Stimulated activated naive CD8-positive, alpha-beta T cell treated with anti-CD3 and anti-CD28 coated beads, Interleukin-15, Interleukin-2, amounts not matched to agents 100 ng/mL and 50 ng/mL, for 24 hours (primary cell): ENCODE data around the gene GAD2.
A peak's percentile ranks its signal among the peaks of the same experiment; 100 is the strongest.

Experiments used
- H3K27ac Mint-ChIP-seq: one replicate; pipeline ENCODE4 v1.8.0; 2021; ENCODE audit warnings: mild to moderate bottlenecking, mixed read lengths
- H3K27me3 Mint-ChIP-seq: one replicate; pipeline ENCODE4 v1.8.0; 2021; ENCODE audit warnings: mixed read lengths
- H3K36me3 Mint-ChIP-seq: one replicate; pipeline ENCODE4 v1.8.0; 2021; ENCODE audit warnings: low read depth, mixed read lengths
- H3K4me1 Mint-ChIP-seq: one replicate; pipeline ENCODE4 v1.8.0; 2021; ENCODE audit warnings: low read depth, mixed read lengths
- H3K4me3 Mint-ChIP-seq: one replicate; pipeline ENCODE4 v1.8.0; 2021; ENCODE audit warnings: mild to moderate bottlenecking, mixed read lengths
- H3K9me3 Mint-ChIP-seq: one replicate; pipeline ENCODE4 v1.8.0; 2021; ENCODE audit warnings: mixed read lengths

The GAD2 gene

DNA sequence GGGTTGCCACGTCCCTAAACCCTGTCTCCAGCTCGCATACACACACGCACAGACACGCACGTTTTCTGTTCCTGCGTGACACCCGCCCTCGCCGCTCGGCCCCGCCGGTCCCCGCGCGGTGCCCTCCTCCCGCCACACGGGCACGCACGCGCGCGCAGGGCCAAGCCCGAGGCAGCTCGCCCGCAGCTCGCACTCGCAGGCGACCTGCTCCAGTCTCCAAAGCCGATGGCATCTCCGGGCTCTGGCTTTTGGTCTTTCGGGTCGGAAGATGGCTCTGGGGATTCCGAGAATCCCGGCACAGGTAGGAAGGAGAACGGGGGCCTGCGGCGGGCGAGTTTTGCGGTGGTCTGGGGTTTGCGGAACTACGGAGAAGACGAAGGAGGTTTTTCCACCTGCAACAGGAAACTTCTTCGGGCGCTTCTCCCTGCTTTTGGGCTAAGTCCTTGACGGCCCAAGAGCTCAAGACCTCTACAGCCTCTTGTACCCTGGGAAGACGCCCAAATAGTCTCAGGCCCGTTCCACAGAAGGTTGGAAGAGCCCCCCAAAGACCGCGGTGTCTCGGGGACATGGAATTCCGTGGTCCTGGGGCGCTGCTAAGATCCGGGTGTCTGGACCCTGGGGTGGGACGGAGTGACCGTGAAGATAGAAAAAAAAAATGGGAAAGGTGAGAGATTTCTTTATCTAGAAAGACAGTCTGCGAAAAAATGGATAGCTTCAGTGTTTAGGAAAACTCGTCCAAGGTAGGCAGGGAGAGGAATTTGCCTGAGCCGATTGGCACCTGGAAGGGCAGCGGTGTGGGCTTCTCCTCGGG is at the start of gene GAD2:
Gene GAD2 (plus strand): TSS at position 190 of the 811 bp plus-strand sequence. CDS start 36 bp downstream, at position 226.
- Mint-ChIP-seq H3K9me3 (no peaks in the 10 kb centered on the region), H3K27ac (no peak within 1 kb of the TSS), H3K4me1 (peaks cover 34% of the 10 kb centered on the region), H3K36me3 (no peaks in the 10 kb centered on the region), H3K4me3 (peak within 1 kb of the TSS; percentile 70), H3K27me3 (peaks cover 95% of the 10 kb centered on the region)

DNA sequence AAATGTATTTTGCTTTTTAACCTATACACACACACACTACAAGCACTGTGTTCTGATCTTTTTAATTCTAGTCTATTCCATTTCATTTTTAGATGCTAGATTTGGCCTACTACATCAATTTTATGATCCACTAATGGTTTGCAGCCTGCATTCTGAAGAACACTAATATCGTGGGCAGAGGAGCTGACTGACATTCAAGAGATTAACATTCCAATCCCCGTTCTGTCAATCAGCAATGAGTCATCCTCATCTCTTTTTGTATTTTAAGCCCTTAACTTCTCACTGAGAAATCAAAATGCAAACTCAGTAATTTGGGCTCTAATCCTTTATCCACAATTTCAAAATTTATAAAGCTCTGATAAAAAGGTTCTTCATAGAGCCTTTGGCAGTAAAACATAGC is 47.1 kb upstream of the GAD2 start:
- Mint-ChIP-seq H3K27ac (no peak overlapping the region), H3K36me3 (no peaks in the 10 kb centered on the region), H3K27me3 (peaks cover 19% of the 10 kb centered on the region), H3K4me1 (no peaks in the 10 kb centered on the region), H3K4me3 (no peak overlapping the region), H3K9me3 (no peaks in the 10 kb centered on the region)

- no peaks in the 10 kb centered on the region for H3K36me3 Mint-ChIP-seq
- no peak overlapping the region for H3K4me3 Mint-ChIP-seq
- H3K9me3 Mint-ChIP-seq = no peaks in the 10 kb centered on the region
- no peak overlapping the region for H3K27ac Mint-ChIP-seq
- peaks cover 20% of the 10 kb centered on the region for H3K27me3 Mint-ChIP-seq
- H3K4me1 Mint-ChIP-seq = no peaks in the 10 kb centered on the region
These were observed 44.4 kb upstream of the GAD2 start for GRCh38 chr10:26172131-26172530.

GRCh38 chr10:26173837-26174236 is 42.7 kb upstream of the GAD2 start:
- H3K4me3 Mint-ChIP-seq = no peak overlapping the region
- H3K27me3 Mint-ChIP-seq = peaks cover 20% of the 10 kb centered on the region
- H3K27ac Mint-ChIP-seq = no peak overlapping the region
- no peaks in the 10 kb centered on the region for H3K9me3 Mint-ChIP-seq
- no peaks in the 10 kb centered on the region for H3K36me3 Mint-ChIP-seq
- H3K4me1 Mint-ChIP-seq = no peaks in the 10 kb centered on the region

DNA sequence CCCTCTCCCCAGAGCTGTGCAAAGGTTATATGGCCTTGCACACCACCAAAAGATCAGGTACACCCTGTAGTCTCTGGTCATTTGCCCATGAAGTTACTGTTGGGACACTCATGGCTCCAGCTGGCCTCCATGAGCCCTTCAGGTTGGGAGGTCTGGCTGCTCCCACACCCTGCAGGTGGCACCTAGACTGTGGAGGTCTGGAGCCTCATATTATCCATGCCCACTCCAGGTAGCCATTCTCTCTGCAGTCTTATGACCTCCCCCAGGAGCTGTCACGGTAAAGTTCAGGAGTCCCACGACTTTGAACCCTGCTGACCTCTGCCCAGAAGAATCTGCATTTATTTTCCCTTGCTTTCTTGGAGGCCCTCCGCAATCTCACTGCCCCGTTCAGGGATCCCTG is 39.2 kb upstream of the GAD2 start:
- Mint-ChIP-seq H3K27ac (no peak overlapping the region), H3K9me3 (no peaks in the 10 kb centered on the region), H3K4me1 (no peaks in the 10 kb centered on the region), H3K27me3 (peaks cover 12% of the 10 kb centered on the region), H3K36me3 (no peaks in the 10 kb centered on the region), H3K4me3 (no peak overlapping the region)

DNA sequence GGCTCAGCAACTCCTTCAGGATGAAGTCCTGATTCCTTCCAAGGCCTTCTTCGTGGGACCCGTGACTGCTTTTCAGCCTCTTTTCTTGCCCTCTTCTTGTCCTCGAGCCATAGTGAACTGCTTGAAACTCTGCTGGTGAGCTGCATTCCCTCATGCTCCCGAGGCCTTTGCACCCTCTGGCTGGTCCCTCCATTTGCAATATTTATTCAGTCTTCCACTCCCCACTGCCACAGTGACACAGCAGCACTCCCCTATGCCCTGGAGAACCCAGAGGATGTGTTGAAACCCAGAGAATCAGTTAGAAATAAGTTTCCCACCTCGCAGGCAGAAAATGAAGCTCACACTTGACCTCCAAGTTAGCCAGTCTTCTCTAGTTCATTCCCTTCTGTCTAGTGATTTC is 22.3 kb upstream of the GAD2 start:
- H3K27ac Mint-ChIP-seq = no peak overlapping the region
- peaks cover 3% of the 10 kb centered on the region for H3K27me3 Mint-ChIP-seq
- no peak overlapping the region for H3K4me3 Mint-ChIP-seq
- H3K36me3 Mint-ChIP-seq = no peaks in the 10 kb centered on the region
- H3K9me3 Mint-ChIP-seq = no peaks in the 10 kb centered on the region
- H3K4me1 Mint-ChIP-seq = no peaks in the 10 kb centered on the region

DNA sequence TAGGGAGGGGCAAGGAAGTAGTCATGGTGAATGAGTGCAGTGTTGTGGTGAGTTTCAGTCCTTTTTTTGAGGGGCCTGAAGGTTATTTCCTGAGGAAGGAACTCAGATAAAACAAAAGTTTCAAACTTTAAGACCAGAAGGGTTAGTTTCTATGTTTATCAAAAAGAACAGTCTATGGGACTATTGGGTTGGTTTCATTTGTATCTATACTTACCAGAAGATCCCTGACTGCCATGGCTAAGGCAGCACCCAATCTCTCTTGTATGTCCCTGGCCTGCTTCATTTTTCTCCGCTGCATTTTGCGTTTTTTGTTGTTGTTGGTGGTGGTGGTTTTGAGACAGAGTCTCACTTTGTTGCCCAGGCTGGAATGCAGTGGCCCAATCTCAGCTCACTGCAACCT is 19.3 kb upstream of the GAD2 start:
- no peaks in the 10 kb centered on the region for H3K9me3 Mint-ChIP-seq
- H3K4me1 Mint-ChIP-seq = no peaks in the 10 kb centered on the region
- H3K27me3 Mint-ChIP-seq = peaks cover 7% of the 10 kb centered on the region
- no peak overlapping the region for H3K4me3 Mint-ChIP-seq
- no peaks in the 10 kb centered on the region for H3K36me3 Mint-ChIP-seq
- H3K27ac Mint-ChIP-seq = no peak overlapping the region

DNA sequence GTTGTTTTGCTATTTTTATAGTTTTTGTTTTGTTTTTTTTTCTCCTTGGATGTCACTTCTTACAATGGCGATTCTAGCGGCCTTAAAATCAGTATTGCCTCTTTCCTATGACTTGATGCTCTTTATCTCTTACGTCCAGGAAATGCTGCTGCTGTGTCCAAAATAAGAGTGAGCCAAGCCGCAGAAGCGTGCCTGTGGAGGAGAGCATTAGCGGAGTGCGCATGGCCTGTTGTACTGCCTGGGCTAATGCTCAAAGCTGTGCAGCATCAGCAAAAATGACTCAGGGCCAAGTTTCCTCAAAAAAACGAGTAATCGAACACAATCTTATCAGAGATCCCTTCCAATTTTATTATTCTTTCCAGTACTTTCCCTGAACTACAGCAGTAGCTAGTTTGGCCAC is 18.5 kb upstream of the GAD2 start:
- Mint-ChIP-seq H3K4me1 (no peaks in the 10 kb centered on the region), H3K9me3 (no peaks in the 10 kb centered on the region), H3K27ac (no peak overlapping the region), H3K36me3 (no peaks in the 10 kb centered on the region), H3K4me3 (no peak overlapping the region), H3K27me3 (peaks cover 7% of the 10 kb centered on the region)

DNA sequence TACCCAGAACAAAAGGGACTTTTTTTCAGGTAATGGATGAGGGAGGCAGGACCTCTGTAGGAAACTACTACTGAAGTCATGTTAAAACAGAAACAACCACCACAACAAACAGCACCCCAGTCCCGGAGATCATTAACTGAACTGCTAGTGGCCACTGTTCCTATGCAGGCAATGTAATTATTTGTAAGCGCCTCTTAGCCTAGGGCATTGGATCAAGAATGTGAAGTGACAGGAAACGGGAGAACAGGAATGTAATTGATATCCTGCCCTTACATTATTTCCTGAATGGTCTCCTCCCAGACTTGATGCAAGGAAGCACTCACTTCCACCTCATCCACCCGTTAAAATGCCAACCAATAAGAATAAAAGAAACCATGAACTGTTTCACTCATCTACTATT is 16.7 kb upstream of the GAD2 start:
- Mint-ChIP-seq H3K36me3 (no peaks in the 10 kb centered on the region), H3K27me3 (peaks cover 15% of the 10 kb centered on the region), H3K4me3 (no peak overlapping the region), H3K9me3 (no peaks in the 10 kb centered on the region), H3K4me1 (no peaks in the 10 kb centered on the region), H3K27ac (no peak overlapping the region)

GRCh38 chr10:26205223-26205622 is 11.4 kb upstream of the GAD2 start:
- Mint-ChIP-seq H3K27ac (no peak overlapping the region), H3K36me3 (no peaks in the 10 kb centered on the region), H3K27me3 (peaks cover 15% of the 10 kb centered on the region), H3K4me3 (no peak overlapping the region), H3K4me1 (no peaks in the 10 kb centered on the region), H3K9me3 (no peaks in the 10 kb centered on the region)

DNA sequence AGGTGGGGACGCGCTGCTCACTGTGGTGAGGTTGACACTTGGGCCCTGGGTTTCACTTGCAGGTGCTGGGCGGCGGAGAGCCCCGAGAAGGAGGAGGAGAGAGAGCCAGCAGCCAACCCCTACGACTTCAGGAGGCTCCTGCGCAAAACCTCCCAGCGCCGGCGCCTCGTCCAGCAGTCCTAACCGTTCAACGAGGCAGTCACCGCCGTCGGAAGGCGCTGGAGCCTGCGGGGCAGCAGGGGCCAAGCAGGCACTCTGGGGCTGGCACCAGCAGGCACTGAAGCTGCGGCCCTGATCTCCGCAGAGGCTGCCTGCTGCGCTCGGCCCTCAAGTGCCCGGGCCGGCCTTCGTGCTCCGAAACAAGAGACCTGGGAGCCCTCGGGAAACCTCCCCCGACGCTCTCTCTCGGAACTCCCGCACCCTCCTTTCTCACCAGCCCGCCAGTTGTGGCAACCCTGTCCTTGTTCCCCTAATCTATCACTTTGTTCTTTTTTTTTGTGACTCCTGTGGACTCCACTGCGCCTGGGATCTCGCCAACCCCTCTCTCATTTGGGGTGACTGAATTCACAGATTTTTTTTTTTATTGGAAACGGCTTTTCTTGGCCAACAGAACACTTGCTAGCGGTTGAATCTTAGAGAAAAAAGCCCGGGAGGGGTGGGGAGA is 4.7 kb upstream of the GAD2 start:
- no peak overlapping the region for H3K27ac Mint-ChIP-seq
- no peaks in the 10 kb centered on the region for H3K36me3 Mint-ChIP-seq
- peaks cover 54% of the 10 kb centered on the region for H3K27me3 Mint-ChIP-seq
- no peaks in the 10 kb centered on the region for H3K9me3 Mint-ChIP-seq
- no peak overlapping the region for H3K4me3 Mint-ChIP-seq
- H3K4me1 Mint-ChIP-seq = peaks cover 21% of the 10 kb centered on the region

GRCh38 chr10:26212511-26212910 is 4.1 kb upstream of the GAD2 start:
- Mint-ChIP-seq H3K4me3 (no peak overlapping the region), H3K27ac (no peak overlapping the region)

GRCh38 chr10:26213157-26213800 is 3.3 kb upstream of the GAD2 start:
- Mint-ChIP-seq H3K27me3 (peaks cover 64% of the 10 kb centered on the region), H3K36me3 (no peaks in the 10 kb centered on the region), H3K4me3 (no peak overlapping the region), H3K9me3 (no peaks in the 10 kb centered on the region), H3K27ac (no peak overlapping the region), H3K4me1 (peaks cover 29% of the 10 kb centered on the region)

More at GRCh38 chr10:26212511-26212910, 4.1 kb upstream of the GAD2 start:
- Mint-ChIP-seq H3K27me3 (peaks cover 60% of the 10 kb centered on the region), H3K36me3 (no peaks in the 10 kb centered on the region), H3K9me3 (no peaks in the 10 kb centered on the region), H3K4me1 (peaks cover 27% of the 10 kb centered on the region)

- H3K27ac Mint-ChIP-seq = no peak overlapping the region
- no peaks in the 10 kb centered on the region for H3K9me3 Mint-ChIP-seq
- H3K36me3 Mint-ChIP-seq = no peaks in the 10 kb centered on the region
- peaks cover 34% of the 10 kb centered on the region for H3K4me1 Mint-ChIP-seq
- H3K27me3 Mint-ChIP-seq = peaks cover 71% of the 10 kb centered on the region
- no peak overlapping the region for H3K4me3 Mint-ChIP-seq
These were observed 2.6 kb upstream of the GAD2 start for GRCh38 chr10:26214004-26214403.
